Left ventricle myocardium inferior (tissue), 1 donor: ENCODE measurements around the gene CHCHD1. TPM values are rescaled to one million over a fixed set of nuclear protein-coding genes. Genes with fewer than 3 reads are reported as not detected.
A peak's percentile ranks its signal among the peaks of the same experiment; 100 is the strongest.

ENCODE experiments used
- DNase-seq: peaks from one replicate; pipeline ENCODE4 v3.0.0-alpha.2; 2020
- H3K27ac ChIP-seq: fragments of 200-600 bp; replicated peaks from 2 replicates; pipeline ENCODE4 v1.8.0; 2021
- H3K27me3 ChIP-seq: fragments of 200-600 bp; 2 replicates; pipeline ENCODE4 v1.8.0; 2021; ENCODE audit warnings: low read depth
- H3K36me3 ChIP-seq: fragments of 200-600 bp; 2 replicates; pipeline ENCODE4 v1.8.0; 2021
- H3K4me1 ChIP-seq: fragments of 200-600 bp; 2 replicates; pipeline ENCODE4 v1.8.0; 2021
- H3K4me3 ChIP-seq: fragments of 200-600 bp; 2 replicates; pipeline ENCODE4 v1.8.0; 2021; ENCODE audit warnings: mild to moderate bottlenecking, moderate library complexity
- H3K9me3 ChIP-seq: fragments of 200-600 bp; replicated peaks from 2 replicates; pipeline ENCODE4 v1.8.0; 2021
- intact Hi-C: fragments of 100-400 bp; cut with micrococcal nuclease; formaldehyde crosslinking; loops from one replicate; pipeline ENCODE4 v1.11.0; 2022
- total RNA-seq: library from RNA; stranded (reverse); fragmentation: NEBNext Ultra II Directional; extraction: Animal tissue kit (Norgen Biotek cat#: 25700); gene quantifications from one replicate; pipeline ENCODE4 v1.2.1, GENCODE V29; 2021
- TF ChIP-seq, protein P1 (sequence below): fragments of 200-600 bp; IDR thresholded peaks from 2 replicates; pipeline ENCODE4 v1.8.0; 2021; ENCODE audit warnings: antibody characterized with exemption, mild to moderate bottlenecking, borderline replicate concordance
- donor health status: DM: no; HTN: yes; CAD: no; lungs with severe emphysema.

Gene CHCHD1
- total RNA-seq, 1 donor from 2014 or later: 27.4 TPM

DNA sequence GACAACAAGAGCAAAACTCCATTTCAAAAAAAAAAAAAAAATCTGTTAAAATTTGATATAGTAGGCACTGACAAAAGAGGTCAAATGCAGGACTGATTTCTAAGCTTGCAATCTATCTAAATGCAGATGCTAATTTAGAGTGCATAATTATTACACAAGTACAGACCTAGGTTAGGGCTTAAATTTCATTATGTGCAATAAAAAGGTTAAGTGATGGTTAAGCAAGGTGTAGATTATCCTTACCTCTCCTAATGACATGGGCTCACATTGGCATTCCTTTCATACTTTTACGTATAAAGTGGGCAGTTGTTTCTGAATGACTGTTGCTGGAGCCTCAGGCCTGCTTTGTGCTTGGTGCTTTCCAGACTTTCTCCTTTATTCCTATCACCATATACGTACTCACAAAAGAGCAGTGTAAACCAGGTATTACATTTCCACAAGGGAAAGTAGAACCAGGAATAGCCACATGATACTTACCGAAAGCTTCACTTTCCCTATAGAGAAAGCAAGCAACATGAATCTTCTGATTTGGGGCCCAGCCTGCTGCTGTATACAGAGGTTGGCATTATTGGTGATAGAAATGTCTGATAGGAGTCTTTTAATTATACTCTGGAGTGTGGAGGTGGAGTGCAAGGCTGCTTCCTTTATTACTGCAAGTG lies 2.2 kb upstream of the CHCHD1 start:
- Histone ChIP-seq H3K9me3 (no peaks in the 10 kb centered on the region), H3K36me3 (peaks cover 50% of the 10 kb centered on the region), H3K27me3 (no peaks in the 10 kb centered on the region), H3K27ac (no peak overlapping the region), H3K4me1 (peaks cover 65% of the 10 kb centered on the region), H3K4me3 (no peak overlapping the region)
- TF ChIP-seq, protein P1, sequence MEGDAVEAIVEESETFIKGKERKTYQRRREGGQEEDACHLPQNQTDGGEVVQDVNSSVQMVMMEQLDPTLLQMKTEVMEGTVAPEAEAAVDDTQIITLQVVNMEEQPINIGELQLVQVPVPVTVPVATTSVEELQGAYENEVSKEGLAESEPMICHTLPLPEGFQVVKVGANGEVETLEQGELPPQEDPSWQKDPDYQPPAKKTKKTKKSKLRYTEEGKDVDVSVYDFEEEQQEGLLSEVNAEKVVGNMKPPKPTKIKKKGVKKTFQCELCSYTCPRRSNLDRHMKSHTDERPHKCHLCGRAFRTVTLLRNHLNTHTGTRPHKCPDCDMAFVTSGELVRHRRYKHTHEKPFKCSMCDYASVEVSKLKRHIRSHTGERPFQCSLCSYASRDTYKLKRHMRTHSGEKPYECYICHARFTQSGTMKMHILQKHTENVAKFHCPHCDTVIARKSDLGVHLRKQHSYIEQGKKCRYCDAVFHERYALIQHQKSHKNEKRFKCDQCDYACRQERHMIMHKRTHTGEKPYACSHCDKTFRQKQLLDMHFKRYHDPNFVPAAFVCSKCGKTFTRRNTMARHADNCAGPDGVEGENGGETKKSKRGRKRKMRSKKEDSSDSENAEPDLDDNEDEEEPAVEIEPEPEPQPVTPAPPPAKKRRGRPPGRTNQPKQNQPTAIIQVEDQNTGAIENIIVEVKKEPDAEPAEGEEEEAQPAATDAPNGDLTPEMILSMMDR: no peak
- DNase-seq: no peak
- intact Hi-C loops: no loop called here

DNA sequence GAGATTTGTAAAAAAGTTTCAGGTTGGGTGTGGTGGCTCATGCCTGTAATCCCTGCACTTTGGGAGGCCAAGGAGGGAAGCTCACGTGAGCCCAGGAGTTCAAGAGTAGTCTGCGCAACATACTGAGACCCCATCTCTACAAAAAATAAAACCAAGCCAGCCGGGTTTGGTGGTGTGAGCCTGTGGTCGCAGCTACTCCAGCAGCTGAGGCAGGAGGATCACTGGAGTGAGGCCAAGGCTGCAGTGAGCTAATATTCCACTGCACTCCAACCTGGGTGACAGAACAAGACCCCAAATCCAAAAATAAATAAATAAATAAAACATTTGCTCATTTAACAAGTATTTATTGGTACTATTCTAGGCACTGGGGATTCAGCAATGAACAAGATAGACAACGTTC lies 1.5 kb upstream of the CHCHD1 start:
- TF ChIP-seq, protein P1: no peak
- intact Hi-C loops: no loop called here
- Histone ChIP-seq H3K27me3 (no peaks in the 10 kb centered on the region), H3K4me3 (no peak overlapping the region), H3K4me1 (peaks cover 63% of the 10 kb centered on the region), H3K36me3 (peaks cover 47% of the 10 kb centered on the region), H3K9me3 (no peaks in the 10 kb centered on the region), H3K27ac (no peak overlapping the region)
- no peak for DNase-seq

DNA sequence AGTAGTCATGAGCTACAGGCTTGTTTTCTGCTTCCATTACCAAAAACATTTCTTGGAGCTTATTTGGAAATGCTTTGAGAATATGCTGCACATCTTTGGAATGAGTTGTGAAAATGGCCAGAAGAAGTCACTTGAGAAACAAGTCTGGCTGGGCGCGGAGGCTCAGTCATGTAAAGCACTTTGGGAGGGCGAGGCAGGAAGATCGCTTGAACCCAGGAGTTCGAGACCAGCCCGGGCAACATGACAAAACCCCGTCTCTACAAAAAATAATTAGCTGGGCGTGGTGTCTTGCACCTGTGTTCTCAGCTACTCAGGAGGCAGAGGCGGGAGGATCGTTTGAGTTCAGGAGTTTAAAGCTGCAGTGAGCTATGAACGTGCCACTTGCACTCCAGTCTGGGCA lies 882 bp upstream of the CHCHD1 start:
- Histone ChIP-seq H3K27ac (peak overlapping the region; percentile 95), H3K36me3 (peaks cover 40% of the 10 kb centered on the region), H3K27me3 (no peaks in the 10 kb centered on the region), H3K4me1 (peaks cover 61% of the 10 kb centered on the region), H3K9me3 (no peaks in the 10 kb centered on the region), H3K4me3 (peak overlapping the region; percentile 90)
- TF ChIP-seq, protein P1: no peak
- no peak for DNase-seq
- intact Hi-C loops: no loop called here

DNA sequence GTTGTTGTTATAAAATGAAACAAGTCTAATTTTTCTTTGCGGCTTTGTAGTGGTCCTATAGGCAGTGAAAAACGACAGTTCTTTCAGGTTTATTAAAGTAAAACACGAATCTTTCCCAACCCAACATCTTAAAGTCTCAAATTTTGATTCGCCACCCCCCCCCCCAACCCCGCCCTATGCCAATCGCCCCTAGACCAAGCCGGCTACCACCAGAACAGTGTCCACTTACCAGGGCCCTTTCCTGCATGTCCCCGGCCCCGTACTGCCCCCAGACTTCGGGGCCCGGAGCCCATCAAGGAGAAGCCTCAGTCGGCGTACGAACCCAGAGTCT lies 335 bp upstream of the CHCHD1 start:
- intact Hi-C loops: no loop called here
- DNase-seq: no peak
- peaks cover 35% of the 10 kb centered on the region for H3K36me3 ChIP-seq
- peaks cover 63% of the 10 kb centered on the region for H3K4me1 ChIP-seq
- peak overlapping the region; percentile 95 for H3K27ac ChIP-seq
- H3K9me3 ChIP-seq: no peaks in the 10 kb centered on the region
- TF ChIP-seq, protein P1: no peak
- peak overlapping the region; percentile 90 for H3K4me3 ChIP-seq
- no peaks in the 10 kb centered on the region for H3K27me3 ChIP-seq

DNA sequence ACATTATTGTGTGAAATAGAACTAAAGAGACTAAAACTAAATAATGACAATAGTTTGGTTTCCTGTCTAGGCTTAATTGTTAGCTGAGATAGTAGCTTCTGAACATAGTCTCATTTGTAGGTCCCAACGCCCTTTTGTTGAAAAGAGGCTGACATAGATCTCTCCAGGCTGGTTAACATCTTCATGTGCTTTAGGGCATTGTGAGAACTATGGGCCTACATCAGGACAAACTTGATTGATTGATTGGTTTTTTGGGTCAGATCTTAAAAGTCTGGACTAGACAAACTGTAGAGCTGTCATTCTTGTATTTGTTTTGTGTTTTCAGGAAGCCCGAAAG lies 869 bp downstream of the CHCHD1 start:
- no peaks in the 10 kb centered on the region for H3K27me3 ChIP-seq
- H3K9me3 ChIP-seq: no peaks in the 10 kb centered on the region
- DNase-seq: no peak
- intact Hi-C loops: no loop called here
- H3K4me3 ChIP-seq: peak overlapping the region; percentile 90
- peaks cover 24% of the 10 kb centered on the region for H3K36me3 ChIP-seq
- peaks cover 69% of the 10 kb centered on the region for H3K4me1 ChIP-seq
- TF ChIP-seq, protein P1: no peak
- peak overlapping the region; percentile 95 for H3K27ac ChIP-seq
